GM15510 (cell line): ENCODE data around the gene TMED8.

Experiments
- POLR2A ChIP-seq: IDR thresholded peaks from 3 replicates; pipeline ENCODE4 v1.6.1; 2011; ENCODE audit warnings: borderline replicate concordance; ENCODE audit not compliant: insufficient read length; ENCODE audit errors: extremely low read depth

Gene TMED8

DNA sequence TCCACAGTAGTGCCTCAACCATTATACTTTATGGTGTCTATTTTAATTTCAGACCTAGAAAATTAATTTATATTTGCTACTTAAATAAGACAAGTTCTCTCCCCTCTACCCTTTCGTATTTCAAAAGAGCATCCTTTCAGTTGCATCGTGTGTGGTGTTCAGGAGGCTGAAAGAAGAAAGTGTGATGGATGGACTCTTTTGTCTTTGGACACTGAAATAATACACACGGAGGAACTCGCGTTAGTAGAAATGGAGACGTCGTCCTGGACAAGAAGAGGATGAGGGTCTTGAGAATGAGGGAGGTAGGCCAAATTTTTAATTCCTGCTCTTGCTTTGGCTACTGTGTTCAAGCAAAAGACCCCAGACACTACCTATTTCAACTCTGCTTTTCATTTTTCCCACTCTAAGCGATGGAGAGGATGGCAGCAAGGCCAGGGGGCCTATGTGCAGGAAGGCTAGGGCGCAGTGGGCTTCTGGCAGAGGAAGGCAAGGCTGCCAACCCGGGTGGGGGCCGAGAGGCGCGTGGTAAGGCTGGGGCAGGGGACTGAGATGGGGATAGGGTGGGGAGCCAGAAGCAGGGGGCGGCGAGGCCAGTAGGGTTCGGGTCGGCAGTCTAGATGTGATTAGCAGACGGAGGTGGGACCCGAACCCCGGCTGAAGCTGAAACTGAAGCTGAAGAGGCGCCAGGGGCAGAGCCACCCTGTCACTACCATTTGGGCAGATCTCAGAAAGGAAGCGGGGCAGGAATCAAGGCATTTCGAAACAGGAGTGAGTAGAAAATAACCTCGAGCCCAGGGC, 722 bp downstream of the TMED8 start:
- TF ChIP-seq POLR2A: no peak

GRCh38 chr14:77375164-77375950, 1.5 kb downstream of the TMED8 start:
- TF ChIP-seq POLR2A: no peak

GRCh38 chr14:77372304-77372841, 4.5 kb downstream of the TMED8 start:
- no peak for TF ChIP-seq POLR2A

- no peak for TF ChIP-seq POLR2A
Observed at GRCh38 chr14:77369285-77369684, 7.6 kb downstream of the TMED8 start.

GRCh38 chr14:77364146-77364545, 12.7 kb downstream of the TMED8 start:
- TF ChIP-seq POLR2A: no peak

GRCh38 chr14:77359626-77360025, 17.3 kb downstream of the TMED8 start:
- no peak for TF ChIP-seq POLR2A

GRCh38 chr14:77356899-77357298, 20.0 kb downstream of the TMED8 start:
- TF ChIP-seq POLR2A: no peak

DNA sequence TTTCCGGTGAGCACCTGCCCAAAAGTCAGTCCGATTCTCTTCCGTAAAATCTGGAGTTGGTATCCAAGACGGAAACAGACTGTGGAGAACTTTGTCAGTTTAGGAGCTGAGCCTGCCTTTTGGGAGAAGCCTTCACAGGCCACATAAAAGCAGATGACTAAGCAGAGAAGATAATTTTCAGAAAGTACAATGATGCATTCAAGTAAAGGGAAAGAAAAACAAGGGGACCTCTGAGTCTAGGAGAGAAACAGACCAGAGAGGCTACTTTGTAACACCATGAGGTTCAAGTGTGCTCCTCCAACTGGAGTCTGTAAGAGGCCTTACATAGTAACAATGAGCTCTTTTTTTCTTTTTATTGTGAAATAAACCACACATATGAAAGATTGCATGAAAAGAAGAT, 21.1 kb downstream of the TMED8 start:
- TF ChIP-seq POLR2A: no peak

DNA sequence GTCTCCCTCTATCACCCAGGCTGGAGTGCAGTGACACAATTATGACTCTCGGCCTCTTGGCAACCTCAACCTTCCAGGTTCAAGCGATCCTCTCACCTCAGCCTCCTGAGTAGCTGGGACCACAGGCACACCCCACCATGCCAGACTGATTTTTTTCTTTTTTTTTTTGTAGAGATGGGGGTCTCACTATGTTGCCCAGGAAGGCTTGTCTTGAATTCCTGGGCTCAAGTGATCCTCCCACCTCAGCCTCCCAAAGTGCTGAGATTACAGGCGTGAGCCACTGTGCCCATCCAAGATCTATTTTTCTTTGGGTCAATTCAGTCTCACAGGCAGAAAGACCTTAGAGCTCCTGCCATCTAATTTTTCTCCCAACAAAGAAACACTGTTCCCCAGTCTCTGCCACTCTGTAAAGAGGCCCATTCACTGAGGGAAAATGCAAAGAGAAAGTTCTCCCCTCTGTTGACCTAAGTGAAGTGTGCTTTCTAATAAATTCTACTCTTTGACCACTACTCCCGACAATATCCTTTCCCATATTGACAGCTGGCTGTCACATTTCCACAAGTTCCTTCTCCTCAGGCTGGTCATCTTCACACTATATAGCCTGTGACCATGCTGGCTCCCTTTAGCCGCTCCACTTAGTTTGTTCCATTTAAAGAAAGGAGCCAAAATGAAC, 23.3 kb downstream of the TMED8 start:
- no peak for TF ChIP-seq POLR2A

DNA sequence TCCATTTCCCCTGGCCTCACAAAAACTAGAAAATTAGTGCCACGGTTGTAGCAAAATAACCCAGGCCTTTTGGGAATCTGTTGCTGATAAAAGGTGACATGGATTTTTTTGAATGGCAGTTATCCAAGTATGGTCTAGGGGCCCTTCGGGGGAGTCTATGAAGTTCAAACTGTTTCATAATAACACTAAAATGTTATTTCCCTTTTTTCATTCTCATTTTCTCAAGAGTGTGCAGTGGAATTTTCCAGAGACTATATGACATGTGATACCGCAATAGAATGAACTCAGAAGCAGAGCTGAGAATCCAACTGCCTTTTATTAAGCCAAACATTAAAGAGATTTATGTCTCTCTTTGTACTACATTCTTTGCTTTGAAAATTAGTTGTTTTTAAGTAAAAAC, 29.1 kb downstream of the TMED8 start:
- TF ChIP-seq POLR2A: no peak

DNA sequence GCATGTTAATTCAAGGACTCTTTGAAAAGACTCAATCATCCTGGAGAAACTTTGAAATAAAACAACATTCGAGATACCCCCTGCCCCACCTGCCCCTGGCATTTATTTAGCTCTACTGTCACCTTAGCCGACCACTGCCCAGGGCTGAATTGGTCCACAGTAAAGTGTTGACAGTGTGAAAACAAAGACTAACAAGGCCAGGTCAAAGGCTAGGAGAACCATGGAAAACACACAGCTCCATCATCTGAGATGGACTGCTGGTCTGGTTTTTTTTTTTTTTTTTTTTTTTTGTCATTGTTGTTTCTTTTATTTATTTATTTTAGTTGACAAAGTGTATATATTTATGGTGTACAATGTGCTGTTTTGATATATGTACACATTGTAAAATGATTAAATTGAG, 30.4 kb downstream of the TMED8 start:
- TF ChIP-seq POLR2A: no peak

DNA sequence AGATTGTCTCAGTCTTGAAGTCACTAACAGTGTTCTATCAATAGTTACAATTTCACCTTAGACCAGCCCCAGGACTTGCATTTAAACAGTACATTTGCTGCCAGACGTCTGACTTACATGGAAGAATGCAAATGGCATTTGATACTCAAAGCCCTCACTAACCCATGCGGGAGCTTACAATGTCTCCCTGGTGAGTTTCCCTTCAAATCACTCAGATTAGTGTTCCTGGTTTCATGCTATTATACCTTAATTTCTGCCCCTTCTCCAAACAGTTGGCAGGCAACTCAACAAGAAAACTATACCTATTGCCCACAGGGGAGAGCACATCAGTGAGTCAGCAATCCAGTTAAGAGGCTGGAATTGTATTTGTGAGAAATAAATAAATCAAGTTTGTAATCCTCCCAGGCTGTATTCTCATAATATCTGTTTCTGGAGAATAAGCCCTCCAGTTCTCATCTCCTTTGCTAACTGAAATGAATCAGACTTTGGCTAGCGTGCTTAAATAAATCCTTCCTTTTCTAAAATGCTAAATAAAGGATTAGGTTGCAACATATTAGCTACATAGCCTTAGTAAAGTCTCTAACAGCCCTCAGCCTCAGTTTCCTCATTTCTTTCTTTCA, 32.4 kb downstream of the TMED8 start:
- TF ChIP-seq POLR2A: no peak

DNA sequence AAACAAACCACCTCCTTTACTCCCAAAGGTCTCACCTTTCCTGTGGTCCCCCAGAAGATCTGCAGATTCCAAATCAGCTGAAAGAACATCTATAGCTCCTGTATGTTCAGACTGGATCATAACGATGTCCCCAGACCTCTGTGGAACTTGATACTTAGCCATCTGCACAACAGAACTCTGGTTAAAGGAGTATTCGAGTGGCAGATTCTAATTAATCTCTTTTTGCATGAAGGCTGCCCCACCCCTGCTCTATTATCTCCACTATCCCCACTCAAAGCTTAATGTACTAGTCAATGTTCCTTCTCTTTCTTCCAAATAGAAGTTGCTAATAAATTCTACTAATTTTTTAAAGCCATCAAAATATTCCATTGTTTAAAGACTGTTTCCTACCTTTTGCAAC, 33.2 kb downstream of the TMED8 start:
- TF ChIP-seq POLR2A: no peak

DNA sequence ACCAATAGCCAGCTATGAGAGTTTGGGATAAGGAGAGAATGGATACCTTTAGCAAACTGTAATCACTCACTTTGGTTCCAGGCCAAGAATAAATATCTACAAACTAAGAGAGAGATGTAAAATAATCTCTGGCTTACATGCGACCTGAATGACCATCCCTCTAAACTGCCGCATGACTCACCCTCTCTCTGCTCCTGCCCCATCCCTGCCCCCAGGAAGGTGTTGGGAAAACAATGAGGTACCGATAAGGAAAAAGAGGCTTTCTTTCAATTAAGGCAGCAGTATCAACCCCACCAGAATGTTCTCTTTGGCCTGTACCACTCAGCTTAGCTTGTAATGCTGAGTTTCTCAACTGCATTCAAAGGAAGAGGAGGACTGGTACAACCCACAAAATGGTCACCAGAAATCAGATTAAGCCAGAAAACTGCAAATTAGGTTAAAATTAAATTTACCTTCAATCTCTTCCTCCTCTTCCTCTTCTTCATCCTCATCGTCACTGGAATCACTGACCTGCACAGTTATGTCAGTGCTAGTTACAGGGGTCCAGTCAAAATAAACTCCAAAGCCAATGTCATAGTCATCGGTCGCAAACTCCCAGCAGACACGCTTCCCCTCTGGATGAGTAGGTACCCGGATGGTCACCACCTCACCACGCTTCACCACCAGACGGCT, 34.0 kb downstream of the TMED8 start:
- no peak for TF ChIP-seq POLR2A
